ENCODE data around the gene IGLL5.
"Not testable (repeated sequence)": the region's sequence is repeated elsewhere in the genome, so short reads cannot be mapped to it uniquely, and the experiment has no call there.

IGLL5 gene

GRCh38 chr22:22898411-22898950 is 10.9 kb downstream of the IGLL5 start:
- not testable (repeated sequence) for H3K4me1 ChIP-seq (ENCODE audit: control insufficient read depth in 1 of 2, insufficient read depth in 2 of 2, low read length in 2 of 2); H3K36me3 ChIP-seq (ENCODE audit: control insufficient read depth in 1 of 2, insufficient read depth in 2 of 2, low read length in 2 of 2); H3K27me3 ChIP-seq (ENCODE audit: low read depth, low read length); H3K9me3 ChIP-seq (ENCODE audit: control insufficient read depth in 1 of 2, low read length in 2 of 2); H3K27ac ChIP-seq (ENCODE audit: low read length); H3K4me3 ChIP-seq (ENCODE audit: low read depth in 1 of 2, low read length in 2 of 2)

- H3K27ac ChIP-seq (ENCODE audit: low read length); H3K27me3 ChIP-seq (ENCODE audit: low read depth, low read length); H3K4me3 ChIP-seq (ENCODE audit: low read depth in 1 of 2, low read length in 2 of 2); H3K4me1 ChIP-seq (ENCODE audit: control insufficient read depth in 1 of 2, insufficient read depth in 2 of 2, low read length in 2 of 2); H3K9me3 ChIP-seq (ENCODE audit: control insufficient read depth in 1 of 2, low read length in 2 of 2); H3K36me3 ChIP-seq (ENCODE audit: control insufficient read depth in 1 of 2, insufficient read depth in 2 of 2, low read length in 2 of 2): not testable (repeated sequence)
Measured at GRCh38 chr22:22899342-22900080, 11.9 kb downstream of the IGLL5 start.

- not testable (repeated sequence) for H3K9me3 ChIP-seq (ENCODE audit: control insufficient read depth in 1 of 2, low read length in 2 of 2); H3K4me1 ChIP-seq (ENCODE audit: control insufficient read depth in 1 of 2, insufficient read depth in 2 of 2, low read length in 2 of 2); H3K4me3 ChIP-seq (ENCODE audit: low read depth in 1 of 2, low read length in 2 of 2); H3K27ac ChIP-seq (ENCODE audit: low read length); H3K36me3 ChIP-seq (ENCODE audit: control insufficient read depth in 1 of 2, insufficient read depth in 2 of 2, low read length in 2 of 2); H3K27me3 ChIP-seq (ENCODE audit: low read depth, low read length)
Measured at GRCh38 chr22:22900527-22901205, 13.1 kb downstream of the IGLL5 start.

DNA sequence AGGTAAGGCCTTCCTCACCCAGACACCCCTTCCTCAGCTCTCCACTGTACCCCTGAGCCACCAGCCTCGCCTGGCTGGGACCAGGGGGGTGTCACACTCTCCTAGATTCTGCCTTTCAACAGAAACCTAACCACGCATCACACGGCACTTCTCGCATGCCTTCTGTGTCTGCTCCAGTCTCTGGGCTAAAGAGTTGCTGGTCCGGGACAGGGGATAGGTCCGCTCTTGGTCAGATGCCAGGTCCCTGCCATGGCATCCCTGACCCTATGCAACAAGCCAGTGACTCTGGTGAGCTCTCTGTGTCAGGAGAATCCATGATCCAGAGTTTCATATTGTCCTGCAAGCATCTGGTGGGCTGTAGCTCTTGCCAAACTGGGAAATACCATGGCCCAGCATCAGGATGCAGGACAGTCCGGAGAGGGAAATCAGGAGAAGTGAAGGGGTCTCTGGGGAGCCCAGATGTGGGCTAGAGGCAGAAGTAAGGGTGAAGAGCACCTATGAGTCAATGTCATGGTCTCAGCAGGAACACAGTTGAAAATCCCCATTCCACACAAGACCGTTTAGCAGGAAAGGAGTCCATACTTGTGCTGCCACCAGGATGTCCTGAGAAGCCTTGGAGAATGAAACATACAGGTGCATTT is 14.1 kb downstream of the IGLL5 start:
- H3K27ac ChIP-seq (ENCODE audit: low read length): no peak overlapping the region
- H3K36me3 ChIP-seq (ENCODE audit: control insufficient read depth in 1 of 2, insufficient read depth in 2 of 2, low read length in 2 of 2): no peaks in the 10 kb centered on the region
- H3K4me1 ChIP-seq (ENCODE audit: control insufficient read depth in 1 of 2, insufficient read depth in 2 of 2, low read length in 2 of 2): no peaks in the 10 kb centered on the region
- no peaks in the 10 kb centered on the region for H3K27me3 ChIP-seq (ENCODE audit: low read depth, low read length)
- H3K4me3 ChIP-seq (ENCODE audit: low read depth in 1 of 2, low read length in 2 of 2): no peak overlapping the region
- H3K9me3 ChIP-seq (ENCODE audit: control insufficient read depth in 1 of 2, low read length in 2 of 2): no peaks in the 10 kb centered on the region

GRCh38 chr22:22902247-22903001 is 14.8 kb downstream of the IGLL5 start:
- Histone ChIP-seq H3K4me1 (ENCODE audit: control insufficient read depth in 1 of 2, insufficient read depth in 2 of 2, low read length in 2 of 2) (no peaks in the 10 kb centered on the region), H3K36me3 (ENCODE audit: control insufficient read depth in 1 of 2, insufficient read depth in 2 of 2, low read length in 2 of 2) (no peaks in the 10 kb centered on the region), H3K9me3 (ENCODE audit: control insufficient read depth in 1 of 2, low read length in 2 of 2) (no peaks in the 10 kb centered on the region), H3K4me3 (ENCODE audit: low read depth in 1 of 2, low read length in 2 of 2) (no peak overlapping the region), H3K27me3 (ENCODE audit: low read depth, low read length) (no peaks in the 10 kb centered on the region), H3K27ac (ENCODE audit: low read length) (no peak overlapping the region)

DNA sequence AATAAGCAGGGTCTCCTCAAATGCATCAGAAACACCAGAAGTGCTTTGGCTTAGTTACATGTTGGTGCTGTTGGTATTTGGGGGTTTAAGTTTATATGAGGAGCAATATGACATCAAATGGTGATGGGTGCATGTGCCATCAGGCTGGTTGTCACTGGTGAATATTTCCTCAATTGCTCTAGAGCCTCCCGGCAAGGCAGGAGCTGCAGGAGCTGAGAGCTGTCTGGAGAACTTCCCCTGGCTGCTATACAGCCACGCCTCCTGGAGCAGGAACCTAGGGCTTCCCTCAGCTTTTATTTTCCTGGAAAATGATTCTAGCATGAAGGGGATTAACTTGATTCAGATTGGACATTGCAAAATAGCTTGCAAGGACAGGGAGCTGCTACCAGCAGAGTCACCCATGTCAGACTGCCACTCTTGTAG is 15.8 kb downstream of the IGLL5 start:
- H3K4me3 ChIP-seq (ENCODE audit: low read depth in 1 of 2, low read length in 2 of 2): no peak overlapping the region
- no peaks in the 10 kb centered on the region for H3K27me3 ChIP-seq (ENCODE audit: low read depth, low read length)
- H3K27ac ChIP-seq (ENCODE audit: low read length): no peak overlapping the region
- no peaks in the 10 kb centered on the region for H3K9me3 ChIP-seq (ENCODE audit: control insufficient read depth in 1 of 2, low read length in 2 of 2)
- H3K4me1 ChIP-seq (ENCODE audit: control insufficient read depth in 1 of 2, insufficient read depth in 2 of 2, low read length in 2 of 2): no peaks in the 10 kb centered on the region
- H3K36me3 ChIP-seq (ENCODE audit: control insufficient read depth in 1 of 2, insufficient read depth in 2 of 2, low read length in 2 of 2): no peaks in the 10 kb centered on the region

DNA sequence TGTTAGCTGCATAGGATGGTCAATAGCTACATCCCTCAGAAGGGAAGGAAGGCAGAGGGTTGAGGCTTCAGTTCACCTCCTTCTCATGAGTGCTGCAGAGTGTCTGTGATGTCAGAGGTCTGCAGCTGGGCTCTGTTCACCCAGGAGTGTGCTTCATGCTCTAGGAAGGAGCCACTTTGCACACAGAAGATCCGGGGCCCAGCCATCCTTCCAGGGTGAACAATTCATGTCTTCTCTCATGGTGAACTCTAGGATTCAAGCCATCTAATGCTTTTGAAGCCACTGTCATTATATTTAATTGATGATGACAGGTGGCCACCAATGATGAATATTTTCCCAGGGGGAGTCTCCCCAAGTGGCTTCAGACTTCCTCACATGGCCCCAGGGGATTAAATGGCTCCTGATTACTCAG is 16.2 kb downstream of the IGLL5 start:
- not testable (repeated sequence) for H3K27ac ChIP-seq (ENCODE audit: low read length); H3K4me3 ChIP-seq (ENCODE audit: low read depth in 1 of 2, low read length in 2 of 2); H3K27me3 ChIP-seq (ENCODE audit: low read depth, low read length); H3K9me3 ChIP-seq (ENCODE audit: control insufficient read depth in 1 of 2, low read length in 2 of 2); H3K4me1 ChIP-seq (ENCODE audit: control insufficient read depth in 1 of 2, insufficient read depth in 2 of 2, low read length in 2 of 2); H3K36me3 ChIP-seq (ENCODE audit: control insufficient read depth in 1 of 2, insufficient read depth in 2 of 2, low read length in 2 of 2)

- H3K27ac ChIP-seq (ENCODE audit: low read length); H3K4me1 ChIP-seq (ENCODE audit: control insufficient read depth in 1 of 2, insufficient read depth in 2 of 2, low read length in 2 of 2); H3K4me3 ChIP-seq (ENCODE audit: low read depth in 1 of 2, low read length in 2 of 2); H3K27me3 ChIP-seq (ENCODE audit: low read depth, low read length); H3K36me3 ChIP-seq (ENCODE audit: control insufficient read depth in 1 of 2, insufficient read depth in 2 of 2, low read length in 2 of 2); H3K9me3 ChIP-seq (ENCODE audit: control insufficient read depth in 1 of 2, low read length in 2 of 2): not testable (repeated sequence)
Measured at GRCh38 chr22:22904736-22905135, 17.1 kb downstream of the IGLL5 start.

GRCh38 chr22:22906391-22906790 is 18.8 kb downstream of the IGLL5 start:
- H3K36me3 ChIP-seq (ENCODE audit: control insufficient read depth in 1 of 2, insufficient read depth in 2 of 2, low read length in 2 of 2); H3K27ac ChIP-seq (ENCODE audit: low read length); H3K27me3 ChIP-seq (ENCODE audit: low read depth, low read length); H3K4me3 ChIP-seq (ENCODE audit: low read depth in 1 of 2, low read length in 2 of 2); H3K4me1 ChIP-seq (ENCODE audit: control insufficient read depth in 1 of 2, insufficient read depth in 2 of 2, low read length in 2 of 2); H3K9me3 ChIP-seq (ENCODE audit: control insufficient read depth in 1 of 2, low read length in 2 of 2): not testable (repeated sequence)

GRCh38 chr22:22906907-22907550 is 19.4 kb downstream of the IGLL5 start:
- Histone ChIP-seq H3K4me3 (ENCODE audit: low read depth in 1 of 2, low read length in 2 of 2) (no peak overlapping the region), H3K27ac (ENCODE audit: low read length) (no peak overlapping the region), H3K36me3 (ENCODE audit: control insufficient read depth in 1 of 2, insufficient read depth in 2 of 2, low read length in 2 of 2) (no peaks in the 10 kb centered on the region)

More at GRCh38 chr22:22906907-22907550, 19.4 kb downstream of the IGLL5 start:
- no peaks in the 10 kb centered on the region for H3K27me3 ChIP-seq (ENCODE audit: low read depth, low read length)
- H3K9me3 ChIP-seq (ENCODE audit: control insufficient read depth in 1 of 2, low read length in 2 of 2): no peaks in the 10 kb centered on the region
- H3K4me1 ChIP-seq (ENCODE audit: control insufficient read depth in 1 of 2, insufficient read depth in 2 of 2, low read length in 2 of 2): no peaks in the 10 kb centered on the region
